Activated CD8-positive, alpha-beta memory T cell treated with anti-CD3 and anti-CD28 coated beads, Interleukin-2, amount 50 U/mL, for 1 hour (primary cell): ENCODE data around the gene SLC25A17.
"Not testable (repeated sequence)": the region's sequence is repeated elsewhere in the genome, so short reads cannot be mapped to it uniquely, and the experiment has no call there.

ENCODE experiments used
- DNase-seq: peaks from one replicate; pipeline ENCODE4 v3.0.0-alpha.2; 2020; ENCODE audit errors: extremely low read depth

Gene SLC25A17

DNA sequence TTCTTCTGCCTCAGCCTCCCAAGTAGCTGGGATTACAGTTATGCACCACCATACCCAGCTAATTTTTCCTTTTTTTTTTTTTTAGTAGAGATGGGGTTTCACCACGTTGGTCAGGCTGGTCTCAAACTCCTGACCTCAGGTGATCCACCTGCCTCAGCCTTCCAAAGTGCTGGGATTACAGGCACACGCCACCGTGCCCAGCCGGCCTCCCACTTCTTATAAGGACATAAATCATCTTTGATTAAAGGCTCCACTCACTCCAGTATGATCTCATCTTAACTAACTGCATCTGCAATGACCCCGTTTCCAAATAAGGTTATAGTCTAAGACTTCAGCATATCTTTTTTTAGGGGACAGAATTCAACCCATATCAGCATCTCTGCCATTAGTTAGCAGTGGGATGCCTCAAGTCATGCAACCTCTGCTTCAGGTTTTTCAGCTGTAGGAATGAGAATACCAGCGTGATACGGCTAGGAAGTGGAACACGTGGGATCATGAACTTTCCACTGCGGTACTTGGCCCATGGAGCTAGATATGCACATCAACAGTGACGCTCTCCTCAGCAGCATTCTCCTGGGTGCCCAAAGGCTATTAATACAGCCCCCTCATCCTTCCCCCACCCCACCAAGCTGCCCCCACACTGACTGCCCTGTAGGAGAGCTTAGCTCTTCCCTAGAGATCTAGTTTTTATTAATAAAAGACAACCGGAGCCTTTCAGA, 98.4 kb downstream of the SLC25A17 start:
- no peak for DNase-seq

DNA sequence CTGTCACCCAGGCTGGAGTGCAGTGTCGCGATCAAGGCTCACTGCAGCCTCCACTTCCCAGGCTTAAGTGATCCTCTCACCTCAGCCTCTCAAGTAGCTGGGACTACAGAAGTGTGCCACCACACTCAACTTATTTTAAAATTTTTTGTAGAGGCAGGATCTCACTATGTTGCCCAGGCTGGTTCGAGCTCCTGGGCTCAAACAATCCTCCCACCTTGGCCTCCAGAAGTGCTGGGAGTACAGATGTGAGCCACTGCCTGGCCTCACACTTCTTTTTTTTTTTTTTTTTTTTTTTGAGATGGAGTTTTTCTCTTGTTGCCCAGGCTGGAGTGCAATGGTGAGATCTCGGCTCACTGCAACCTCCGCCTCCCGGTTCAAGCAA, 99.0 kb downstream of the SLC25A17 start:
- not testable (repeated sequence) for DNase-seq
